B cell (primary cell): ENCODE data around the gene PPP2R1A. TPM values are rescaled to one million over a fixed set of nuclear protein-coding genes. Genes with fewer than 3 reads are reported as not detected.
"Not testable (repeated sequence)": the region's sequence is repeated elsewhere in the genome, so short reads cannot be mapped to it uniquely, and the experiment has no call there.

Experiments used
- ATAC-seq: fragments of 200-7000 bp; cut with Tn5 transposase; one replicate; pipeline ENCODE4 v1.10.0; 2021; ENCODE audit warnings: low read depth, mild to moderate bottlenecking, moderate number of reproducible peaks, moderate library complexity
- CTCF ChIA-PET: fragments of 350-600 bp; sonication (Branson Sonifier 250); formaldehyde crosslinking; loops from one replicate; lab custom pipeline; 2021; ENCODE audit warnings: antibody characterized with exemption, inconsistent platforms; lab: Charles Lee
- POLR2A ChIA-PET: fragments of 350-600 bp; sonication (Branson Sonifier 250); formaldehyde crosslinking; loops from one replicate; lab custom pipeline; 2021; ENCODE audit warnings: antibody characterized with exemption; lab: Charles Lee
- DNase-seq: peaks from one replicate; pipeline ENCODE4 v3.0.0; 2013
- H2AFZ ChIP-seq: 2 replicates; pipeline ENCODE4 v1.6.1; 2012; ENCODE audit warnings: mild to moderate bottlenecking, low read depth, low read length; ENCODE audit not compliant: insufficient read depth, poor library complexity, severe bottlenecking
- H3K27ac ChIP-seq, 2 donors: 1 replicate in 1 of 2; 2 replicates in 1 of 2; pipeline ENCODE4 v1.5.1; 2012 to 2013; ENCODE audit warnings: low read length in 2 of 2, mild to moderate bottlenecking in 2 of 2, moderate library complexity in 1 of 2
- H3K27me3 ChIP-seq, 4 experiments: fragments of 200-600 bp in 1 of 4; sonication (generic) in 1 of 4; replicated peaks in 1 of 4; 1 replicate in 2 of 4; 2 replicates in 2 of 4; pipeline versions ENCODE4 v1.6.1 to v1.7.0; 2013 to 2016; ENCODE audit warnings: low read length in 3 of 4, mild to moderate bottlenecking in 2 of 4, mixed read lengths in 1 of 4, moderate library complexity in 1 of 4; ENCODE audit not compliant: insufficient read depth in 4 of 4, control insufficient read depth in 3 of 4; ENCODE audit errors: control extremely low read depth in 1 of 4
- H3K36me3 ChIP-seq, 2 experiments: replicated peaks in 1 of 2; 1 replicate in 1 of 2; 2 replicates in 1 of 2; pipeline versions ENCODE4 v1.6.1 to v1.7.1; 2013; ENCODE audit warnings: low read length in 1 of 2; ENCODE audit not compliant: insufficient read depth in 2 of 2, control insufficient read depth in 1 of 2; ENCODE audit errors: control extremely low read depth in 1 of 2, extremely low read depth in 1 of 2
- H3K4me1 ChIP-seq, 2 donors: fragments of 200-600 bp in 1 of 2; sonication (generic) in 1 of 2; 1 replicate in 1 of 2; 2 replicates in 1 of 2; pipeline versions ENCODE4 v1.5.1 to v1.6.1; 2013 to 2017; ENCODE audit warnings: low read length in 2 of 2; ENCODE audit not compliant: control insufficient read depth in 2 of 2, insufficient read depth in 2 of 2
- H3K4me2 ChIP-seq: replicated peaks from 2 replicates; pipeline ENCODE3; 2012; ENCODE audit warnings: mild to moderate bottlenecking, low read depth, low read length; ENCODE audit not compliant: poor library complexity, severe bottlenecking
- H3K4me3 ChIP-seq, 5 experiments: fragments of 200-600 bp in 1 of 5; sonication (generic) in 1 of 5; 1 replicate in 3 of 5; 2 replicates in 2 of 5; pipeline versions ENCODE4 v1.5.1 to v1.7.0; 2011 to 2016; ENCODE audit warnings: low read length in 4 of 5, mild to moderate bottlenecking in 4 of 5, low read depth in 2 of 5, control low read depth in 1 of 5, moderate library complexity in 1 of 5; ENCODE audit not compliant: insufficient read depth in 1 of 5; ENCODE audit errors: control extremely low read depth in 1 of 5, extremely low read depth in 1 of 5
- H3K79me2 ChIP-seq: fragments of 200-600 bp; sonication (generic); one replicate; pipeline ENCODE4 v1.6.0; 2016; ENCODE audit warnings: low read length; ENCODE audit not compliant: control insufficient read depth, insufficient read depth
- H3K9ac ChIP-seq: fragments of 200-600 bp; sonication (generic); 2 replicates; pipeline ENCODE4 v1.6.1; 2017; ENCODE audit warnings: mild to moderate bottlenecking, low read length, moderate library complexity
- H3K9me3 ChIP-seq, 3 donors: one replicate each; pipeline versions ENCODE4 v1.6.1 to v1.7.1; 2013; ENCODE audit warnings: low read length in 2 of 3; ENCODE audit not compliant: control insufficient read depth in 2 of 3, insufficient read depth in 1 of 3; ENCODE audit errors: control extremely low read depth in 1 of 3
- H4K20me1 ChIP-seq: 2 replicates; pipeline ENCODE4 v1.6.0; 2012; ENCODE audit warnings: mild to moderate bottlenecking, low read length; ENCODE audit not compliant: insufficient read depth, control insufficient read depth, poor library complexity, severe bottlenecking
- H3K27ac Mint-ChIP-seq: one replicate; pipeline ENCODE4 v1.8.0; 2021; ENCODE audit warnings: mixed read lengths
- H3K27me3 Mint-ChIP-seq: one replicate; pipeline ENCODE4 v1.8.0; 2021; ENCODE audit warnings: mixed read lengths
- H3K4me1 Mint-ChIP-seq: one replicate; pipeline ENCODE4 v1.8.0; 2021; ENCODE audit warnings: mixed read lengths
- H3K4me3 Mint-ChIP-seq: one replicate; pipeline ENCODE4 v1.8.0; 2021; ENCODE audit warnings: mixed read lengths
- H3K9me3 Mint-ChIP-seq: one replicate; pipeline ENCODE4 v1.8.0; 2022; ENCODE audit warnings: mixed read lengths; ENCODE audit not compliant: insufficient read depth
- EZH2 ChIP-seq: IDR thresholded peaks from 2 replicates; pipeline ENCODE4 v1.6.1; 2012; ENCODE audit warnings: borderline replicate concordance, low read depth, mild to moderate bottlenecking, moderate library complexity, low read length; ENCODE audit not compliant: insufficient read depth, poor library complexity, severe bottlenecking
- WGBS: methylation state at CpG from one replicate; pipeline ENCODE4 v1.1.5; 2013; ENCODE audit warnings: missing lambda C conversion rate; ENCODE audit not compliant: insufficient coverage; 5-methylcytosine and 5-hydroxymethylcytosine counted together
- intact Hi-C: fragments of 100-400 bp; cut with micrococcal nuclease; formaldehyde crosslinking; loops from one replicate; pipeline ENCODE4 v1.10.0; 2022
- polyA plus RNA-seq: library from polyadenylated mRNA; depleted of rRNA; stranded (reverse); fragments of >200 nt; gene quantifications from 2 replicates; pipeline ENCODE4 v1.2.3, GENCODE V29; 2012
- total RNA-seq, 2 donors: library from RNA; stranded (reverse); fragments of 120-200 nt in 1 of 2; gene quantifications; 1 replicate in 1 of 2; 2 replicates in 1 of 2; pipeline versions ENCODE4 v1.2.3 to v1.2.4, GENCODE V29; 2013 to 2022
- TF ChIP-seq, protein P1 (sequence below): fragments of 200-600 bp; IDR thresholded peaks from one replicate; pipeline ENCODE4 v1.8.0; 2022; ENCODE audit warnings: antibody characterized with exemption, mild to moderate bottlenecking

The PPP2R1A gene
- total and polyA plus RNA-seq, 2 donors (not counting 1 experiment from before 2014, with no cell fraction given) = 108 to 202 TPM

DNA sequence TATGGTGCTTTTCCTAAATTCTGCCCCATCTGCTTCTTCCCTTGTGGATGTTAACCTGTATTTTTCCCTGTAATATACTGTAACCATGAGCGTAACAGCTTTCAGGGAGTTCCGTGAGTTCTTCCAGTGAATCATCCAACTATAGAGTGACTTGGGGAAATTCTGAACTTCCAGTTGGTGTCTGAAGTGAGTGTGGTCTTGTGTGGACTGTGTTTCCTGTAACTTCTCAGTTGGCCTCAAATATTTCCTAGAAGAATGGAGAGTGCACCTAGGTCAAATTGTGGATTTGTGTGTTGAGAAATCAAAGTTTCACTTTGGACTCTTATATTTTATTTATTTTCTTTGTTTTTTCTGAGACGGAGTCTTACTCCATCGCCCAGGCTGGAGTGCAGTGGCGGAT lies 68.6 kb downstream of the PPP2R1A start:
- H2AFZ ChIP-seq = no peak overlapping the region
- H3K27me3 ChIP-seq = no peaks in the 10 kb centered on the region
- no peak overlapping the region for H3K9ac ChIP-seq
- intact Hi-C loops = no loop called here
- no peaks in the 10 kb centered on the region for H3K79me2 ChIP-seq
- H3K4me3 Mint-ChIP-seq = no peak overlapping the region
- H3K4me2 ChIP-seq = no peak overlapping the region
- no peak overlapping the region for H3K27ac Mint-ChIP-seq
- H3K4me1 ChIP-seq = no peaks in the 10 kb centered on the region
- H3K27ac ChIP-seq = no peak overlapping the region
- H3K27me3 Mint-ChIP-seq = no peaks in the 10 kb centered on the region
- no peak for ATAC-seq
- ChIA-PET POLR2A (no interaction called here), CTCF (no interaction called here)
- H3K4me1 Mint-ChIP-seq = no peaks in the 10 kb centered on the region
- peaks cover 2% of the 10 kb centered on the region for H3K9me3 Mint-ChIP-seq
- no peaks in the 10 kb centered on the region for H3K36me3 ChIP-seq
- peaks cover 0 to 4% (median under 1%) of the 10 kb centered on the region in 3 donors for H3K9me3 ChIP-seq
- no peak overlapping the region for H3K4me3 ChIP-seq
- H4K20me1 ChIP-seq = no peaks in the 10 kb centered on the region
- TF ChIP-seq, protein P1, sequence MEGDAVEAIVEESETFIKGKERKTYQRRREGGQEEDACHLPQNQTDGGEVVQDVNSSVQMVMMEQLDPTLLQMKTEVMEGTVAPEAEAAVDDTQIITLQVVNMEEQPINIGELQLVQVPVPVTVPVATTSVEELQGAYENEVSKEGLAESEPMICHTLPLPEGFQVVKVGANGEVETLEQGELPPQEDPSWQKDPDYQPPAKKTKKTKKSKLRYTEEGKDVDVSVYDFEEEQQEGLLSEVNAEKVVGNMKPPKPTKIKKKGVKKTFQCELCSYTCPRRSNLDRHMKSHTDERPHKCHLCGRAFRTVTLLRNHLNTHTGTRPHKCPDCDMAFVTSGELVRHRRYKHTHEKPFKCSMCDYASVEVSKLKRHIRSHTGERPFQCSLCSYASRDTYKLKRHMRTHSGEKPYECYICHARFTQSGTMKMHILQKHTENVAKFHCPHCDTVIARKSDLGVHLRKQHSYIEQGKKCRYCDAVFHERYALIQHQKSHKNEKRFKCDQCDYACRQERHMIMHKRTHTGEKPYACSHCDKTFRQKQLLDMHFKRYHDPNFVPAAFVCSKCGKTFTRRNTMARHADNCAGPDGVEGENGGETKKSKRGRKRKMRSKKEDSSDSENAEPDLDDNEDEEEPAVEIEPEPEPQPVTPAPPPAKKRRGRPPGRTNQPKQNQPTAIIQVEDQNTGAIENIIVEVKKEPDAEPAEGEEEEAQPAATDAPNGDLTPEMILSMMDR = no peak
- no peak for TF ChIP-seq EZH2
- DNase-seq = no peak
- 96% methylated on average over 3 of the region's 5 CpGs for WGBS

DNA sequence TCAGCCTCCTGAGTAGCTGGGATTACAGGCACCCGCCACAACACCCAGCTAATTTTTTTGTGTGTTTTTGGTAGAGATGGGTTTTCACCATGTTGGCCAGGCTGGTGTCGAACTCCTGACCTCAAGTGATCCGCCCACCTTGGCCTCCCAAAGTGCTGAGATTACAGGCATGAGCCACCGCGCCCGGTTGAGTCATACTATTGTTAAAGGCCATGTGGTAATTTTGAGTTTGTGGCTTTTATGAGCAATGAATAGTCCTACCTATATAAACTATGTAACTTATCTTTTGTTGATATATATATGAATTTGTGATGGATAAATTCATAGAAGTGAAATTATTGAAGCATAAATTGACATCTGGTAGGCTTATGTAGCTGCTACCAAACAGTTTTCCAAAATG lies 75.7 kb downstream of the PPP2R1A start:
- CTCF ChIA-PET = interaction anchor here (1.0 kb wide), 1 partner anchor 28 kb away, joined by 3 read pairs; no protein-coding TSS in a partner anchor
- H3K27me3 ChIP-seq, H3K9ac ChIP-seq, DNase-seq, ATAC-seq, H3K9me3 Mint-ChIP-seq, H3K4me2 ChIP-seq, H3K4me1 ChIP-seq, H3K36me3 ChIP-seq, intact Hi-C loops, H3K27ac Mint-ChIP-seq, H3K27ac ChIP-seq, H4K20me1 ChIP-seq, H3K27me3 Mint-ChIP-seq, H3K4me3 ChIP-seq, POLR2A ChIA-PET, H2AFZ ChIP-seq, H3K4me3 Mint-ChIP-seq, H3K9me3 ChIP-seq: not testable (repeated sequence)
- peaks cover 11% of the 10 kb centered on the region for H3K4me1 Mint-ChIP-seq
- H3K79me2 ChIP-seq = peaks cover 18% of the 10 kb centered on the region
- WGBS = no CpG with 5 or more reads among the region's 6 CpGs
